GM18873 (cell line): ENCODE data around the gene APBA3.

Source experiments
- ATAC-seq: cut with Tn5 transposase; IDR thresholded peaks from one replicate; pipeline ENCODE4 v1.9.1; 2021; ENCODE audit warnings: mild to moderate bottlenecking, moderate library complexity, moderate number of reproducible peaks; ENCODE audit not compliant: unreplicated experiment, low FRiP score

APBA3 gene

GRCh38 chr19:3790209-3790734 is 28.8 kb upstream of the APBA3 start:
- ATAC-seq, result no peak

GRCh38 chr19:3788996-3789778 is 27.7 kb upstream of the APBA3 start:
- ATAC-seq, result no peak

GRCh38 chr19:3785938-3786824 is 24.7 kb upstream of the APBA3 start, which contains the start of gene MATK:
TSS of gene MATK (minus strand) at chr19:3786381. CDS start at chr19:3785135, 1,246 bp downstream.
- no peak for ATAC-seq

- ATAC-seq, result no peak
These were observed 24.0 kb upstream of the APBA3 start for GRCh38 chr19:3785451-3785937.

- no peak for ATAC-seq
These were observed 23.3 kb upstream of the APBA3 start for GRCh38 chr19:3784607-3785450.

- no peak for ATAC-seq
These were observed 22.4 kb upstream of the APBA3 start for GRCh38 chr19:3783660-3784584.

GRCh38 chr19:3782903-3783302 is 21.4 kb upstream of the APBA3 start:
- no peak for ATAC-seq

GRCh38 chr19:3782330-3782729 is 20.8 kb upstream of the APBA3 start:
- no peak for ATAC-seq

GRCh38 chr19:3781603-3782002 is 20.1 kb upstream of the APBA3 start:
- ATAC-seq, result no peak

- ATAC-seq, result no peak
These were observed 19.4 kb upstream of the APBA3 start for GRCh38 chr19:3780786-3781304.

GRCh38 chr19:3778899-3779723 is 17.6 kb upstream of the APBA3 start:
- no peak for ATAC-seq

GRCh38 chr19:3778104-3778867 is 16.8 kb upstream of the APBA3 start:
- no peak for ATAC-seq

- no peak for ATAC-seq
These were observed 15.1 kb upstream of the APBA3 start for GRCh38 chr19:3776479-3777040.

GRCh38 chr19:3775831-3776230 is 14.3 kb upstream of the APBA3 start:
- no peak for ATAC-seq

- ATAC-seq, result no peak
These were observed 13.9 kb upstream of the APBA3 start for GRCh38 chr19:3775374-3775711.

GRCh38 chr19:3774621-3775373 is 13.3 kb upstream of the APBA3 start:
- ATAC-seq, result no peak
